HG02623 (cell line): ENCODE data around the gene FN3K.
"Not testable (repeated sequence)": the region's sequence is repeated elsewhere in the genome, so short reads cannot be mapped to it uniquely, and the experiment has no call there.

ENCODE experiments used
- ATAC-seq: cut with Tn5 transposase; IDR thresholded peaks from one replicate; pipeline ENCODE4 v1.9.1; 2021; ENCODE audit warnings: moderate library complexity; ENCODE audit not compliant: unreplicated experiment

The FN3K gene

DNA sequence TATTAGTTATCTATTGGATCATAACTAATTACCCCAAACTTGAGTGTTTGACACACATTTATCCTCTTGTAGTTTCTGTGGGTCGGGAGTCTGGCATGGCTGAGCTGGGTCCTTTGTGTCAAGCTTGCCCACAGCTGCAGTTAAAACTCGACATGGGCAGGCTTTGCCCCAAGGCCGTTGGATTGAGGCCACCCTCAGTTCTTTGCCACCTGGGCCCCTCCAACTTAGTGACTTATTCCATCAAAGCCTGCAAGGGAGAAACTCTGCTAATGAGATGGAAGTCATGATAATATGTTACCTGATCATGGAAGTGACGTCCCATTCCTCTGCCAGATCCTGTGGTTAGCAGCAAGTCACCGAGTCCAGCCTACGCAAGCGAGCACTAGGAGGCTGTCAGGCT lies 33.6 kb downstream of the FN3K start:
- ATAC-seq: no peak

DNA sequence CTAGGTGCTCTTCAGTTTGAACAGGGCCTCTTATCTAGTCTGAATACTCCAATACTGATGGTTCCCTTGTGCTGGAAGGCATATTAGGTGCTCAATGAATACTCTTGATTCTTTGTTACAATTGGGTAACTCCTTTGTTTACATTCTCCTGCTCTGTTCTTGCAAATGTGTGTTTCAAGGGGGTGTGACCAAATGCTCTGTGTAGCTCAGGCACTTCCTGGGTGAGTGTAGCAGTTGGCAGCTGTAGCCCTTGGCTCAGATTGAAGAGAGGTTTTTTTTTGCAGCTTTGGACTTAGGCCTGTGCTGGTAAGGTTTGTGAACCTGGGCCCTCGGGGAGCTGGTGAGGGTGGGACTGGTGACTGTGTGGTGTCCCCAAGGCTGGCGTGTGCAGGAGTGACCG lies 36.6 kb downstream of the FN3K start:
- no peak for ATAC-seq

- not testable (repeated sequence) for ATAC-seq
Measured at GRCh38 chr17:82774456-82774855, 39.0 kb downstream of the FN3K start.

GRCh38 chr17:82775001-82775823 lies 39.8 kb downstream of the FN3K start:
- ATAC-seq: no peak

- ATAC-seq: no peak
Measured at GRCh38 chr17:82776454-82776853, 41.0 kb downstream of the FN3K start.

DNA sequence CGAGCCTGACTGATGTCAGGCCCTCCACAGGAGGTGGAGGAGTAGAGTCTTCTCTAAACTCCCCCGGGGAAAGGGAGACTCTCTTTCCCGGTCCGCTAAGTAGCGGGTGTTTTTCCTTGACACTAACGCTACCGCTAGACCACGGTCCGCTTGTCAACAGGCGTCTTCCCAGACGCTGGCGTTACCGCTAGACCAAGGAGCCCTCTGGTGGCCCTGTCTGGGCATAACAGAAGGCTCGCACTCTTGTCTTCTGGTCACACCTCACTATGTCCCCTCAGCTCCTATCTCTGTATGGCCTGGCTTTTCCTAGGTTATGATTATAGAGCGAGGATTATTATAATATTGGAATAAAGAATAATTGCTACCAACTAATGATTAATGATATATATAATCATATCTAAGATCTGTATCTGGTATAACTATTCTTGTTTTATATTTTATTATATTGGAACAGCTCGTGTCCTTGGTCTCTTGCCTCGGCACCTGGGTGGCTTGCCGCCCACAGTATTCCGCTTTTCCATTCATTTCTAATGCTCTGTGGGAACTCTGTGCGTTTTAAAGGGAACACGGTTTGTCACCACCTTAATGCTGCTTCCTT lies 42.5 kb downstream of the FN3K start:
- not testable (repeated sequence) for ATAC-seq

GRCh38 chr17:82779541-82779940 lies 44.1 kb downstream of the FN3K start:
- no peak for ATAC-seq

- ATAC-seq: no peak
Measured at GRCh38 chr17:82780195-82780594, 44.8 kb downstream of the FN3K start.

GRCh38 chr17:82780971-82781893 lies 45.8 kb downstream of the FN3K start:
- ATAC-seq: no peak

DNA sequence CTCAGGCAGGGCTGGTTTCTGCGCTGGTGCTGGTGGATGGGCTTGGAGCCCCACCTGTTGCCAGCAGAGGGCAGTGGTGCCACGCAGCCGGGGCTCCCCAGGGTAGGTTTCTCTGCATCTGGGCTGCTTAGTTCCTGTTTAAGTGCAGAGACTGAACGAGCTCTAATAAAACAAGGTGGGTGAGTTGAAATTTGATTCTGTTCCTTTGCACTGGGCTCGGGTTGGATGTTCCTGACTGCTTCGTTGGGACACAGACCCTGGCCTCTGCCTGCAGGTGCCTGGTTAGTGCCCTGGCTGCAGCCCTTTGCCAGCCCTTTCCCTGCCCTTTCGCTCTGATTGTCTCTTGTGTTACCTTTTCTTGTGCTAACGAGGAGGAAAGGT lies 46.5 kb downstream of the FN3K start:
- no peak for ATAC-seq

DNA sequence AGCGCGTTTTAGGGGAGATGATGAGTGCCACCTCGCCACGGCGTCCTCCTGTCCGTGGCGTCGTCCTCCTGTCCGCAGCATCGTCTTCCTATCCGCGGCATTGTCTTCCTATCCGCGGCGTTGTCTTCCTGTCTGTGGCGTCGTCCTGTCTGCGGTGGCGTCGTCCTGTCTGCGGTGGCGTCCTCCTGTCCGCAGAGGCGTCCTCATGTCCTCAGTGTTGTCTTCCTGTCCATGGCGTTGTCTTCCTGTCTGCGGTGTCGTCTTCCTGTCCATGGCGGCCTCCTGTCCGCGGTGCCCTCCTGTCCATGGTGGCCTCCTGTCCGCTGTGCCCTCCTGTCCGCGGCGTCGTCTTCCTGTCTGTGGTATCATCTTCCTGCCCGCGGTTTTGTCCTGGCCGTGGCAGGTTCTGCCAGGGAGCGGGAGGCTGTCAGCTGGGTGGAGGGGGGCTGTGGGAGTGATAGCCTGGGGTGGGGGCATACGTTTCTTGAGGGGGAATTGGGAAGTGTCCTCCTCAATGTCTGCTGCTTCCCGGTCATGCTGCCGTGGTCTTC lies 47.3 kb downstream of the FN3K start:
- no peak for ATAC-seq

DNA sequence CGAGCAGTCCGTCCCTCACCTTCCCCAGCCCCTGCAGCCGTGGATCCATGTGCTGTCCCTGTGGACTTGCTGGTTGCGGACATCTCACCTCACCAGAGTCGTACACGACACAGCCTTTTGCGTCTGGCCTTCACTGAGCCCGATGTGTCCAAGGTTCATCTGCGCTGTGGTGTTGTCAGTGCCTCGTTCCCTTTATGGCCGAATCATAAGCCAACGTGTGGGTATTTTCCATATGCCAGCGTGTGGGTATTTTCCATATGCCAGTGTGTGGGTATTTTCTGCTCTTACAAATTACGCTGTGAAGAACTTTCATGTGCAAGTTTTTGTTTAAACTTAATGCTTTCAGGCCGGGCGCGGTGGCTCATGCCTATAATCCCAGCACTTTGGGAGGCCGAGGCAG lies 48.1 kb downstream of the FN3K start:
- ATAC-seq: no peak

- ATAC-seq: not testable (repeated sequence)
Measured at GRCh38 chr17:82785581-82785980, 50.2 kb downstream of the FN3K start.

DNA sequence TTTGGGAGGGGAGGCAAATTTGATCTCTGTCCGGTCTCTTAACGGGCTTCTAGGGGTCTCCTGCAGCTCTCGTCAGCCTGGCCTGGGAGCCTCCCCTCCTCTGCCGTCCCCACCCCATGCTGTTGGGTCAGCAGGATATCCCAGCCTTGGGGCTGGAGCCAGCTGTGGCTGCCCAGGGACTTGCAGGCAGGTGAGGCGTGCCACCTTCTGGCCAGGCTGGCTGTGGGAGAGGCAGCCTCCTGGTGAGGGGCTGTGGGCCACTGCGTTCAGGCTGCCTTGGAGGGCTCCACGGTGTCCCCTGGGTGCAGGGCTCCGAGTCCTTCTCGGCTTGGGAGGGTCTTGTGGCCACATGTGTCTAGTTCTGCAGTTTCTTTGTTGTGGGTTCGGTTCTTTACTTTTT lies 51.0 kb downstream of the FN3K start:
- no peak for ATAC-seq

GRCh38 chr17:82787081-82787848 lies 51.9 kb downstream of the FN3K start:
- ATAC-seq: no peak

- ATAC-seq: no peak
Measured at GRCh38 chr17:82788206-82789001, 53.0 kb downstream of the FN3K start.

- no peak for ATAC-seq
Measured at GRCh38 chr17:82789051-82789592, 53.7 kb downstream of the FN3K start.

DNA sequence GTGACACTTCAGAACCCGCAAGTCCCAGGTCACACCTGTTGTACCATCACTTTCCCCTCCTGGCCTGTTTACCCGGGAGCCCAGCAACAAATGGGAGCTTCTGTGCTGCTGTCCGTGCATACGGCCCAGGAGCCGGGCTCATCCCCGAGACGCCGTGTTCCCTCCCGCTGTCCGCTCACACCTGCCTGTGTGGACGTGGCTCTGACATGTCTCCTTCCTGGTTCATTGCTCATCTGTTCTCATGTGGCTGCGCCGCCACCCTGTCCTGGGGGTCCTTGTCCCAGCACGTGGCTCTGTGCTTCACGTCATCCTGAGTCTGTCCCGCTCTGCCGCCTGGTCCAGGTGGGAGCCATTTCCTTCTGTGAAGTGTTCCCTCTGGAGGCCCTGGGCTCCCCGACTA lies 54.4 kb downstream of the FN3K start:
- ATAC-seq: no peak

DNA sequence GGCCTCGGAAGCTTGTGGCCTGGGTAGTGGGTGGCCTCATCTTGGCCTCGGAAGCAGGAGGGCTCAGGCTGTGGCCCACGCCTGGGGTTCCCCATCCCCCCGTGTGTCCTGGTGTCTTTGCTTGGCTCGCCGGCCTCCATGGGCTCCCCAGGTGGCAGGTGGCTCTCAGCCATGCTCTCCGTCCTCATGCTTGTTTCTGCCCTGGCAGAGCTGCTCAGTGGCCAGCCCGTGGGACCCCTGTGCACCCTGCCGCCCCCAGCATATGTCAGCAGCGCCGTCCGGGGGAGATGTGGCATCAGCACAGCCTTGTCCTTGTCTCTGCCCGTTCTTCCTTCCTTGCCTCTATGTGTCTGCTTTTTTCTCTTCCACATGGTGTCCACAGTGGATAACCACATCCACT lies 55.0 kb downstream of the FN3K start:
- no peak for ATAC-seq
